Measurements from ENCODE around the gene IRGQ. TPM values are rescaled to one million over a fixed set of nuclear protein-coding genes. Genes with fewer than 3 reads are reported as not detected.

The IRGQ gene
- total RNA-seq, 1 donor from 2014 or later = 26.1 TPM

- peaks cover 39% of the 10 kb centered on the region for H3K27me3 ChIP-seq (ENCODE audit: low read depth)
- intact Hi-C loops (cut with micrococcal nuclease) = no loop called here
- H3K36me3 ChIP-seq = no peaks in the 10 kb centered on the region
- H3K4me1 ChIP-seq = peaks cover 2% of the 10 kb centered on the region
- DNase-seq = no peak
- H3K27ac ChIP-seq (replicated peaks) = no peak overlapping the region
- TF ChIP-seq, protein P1, sequence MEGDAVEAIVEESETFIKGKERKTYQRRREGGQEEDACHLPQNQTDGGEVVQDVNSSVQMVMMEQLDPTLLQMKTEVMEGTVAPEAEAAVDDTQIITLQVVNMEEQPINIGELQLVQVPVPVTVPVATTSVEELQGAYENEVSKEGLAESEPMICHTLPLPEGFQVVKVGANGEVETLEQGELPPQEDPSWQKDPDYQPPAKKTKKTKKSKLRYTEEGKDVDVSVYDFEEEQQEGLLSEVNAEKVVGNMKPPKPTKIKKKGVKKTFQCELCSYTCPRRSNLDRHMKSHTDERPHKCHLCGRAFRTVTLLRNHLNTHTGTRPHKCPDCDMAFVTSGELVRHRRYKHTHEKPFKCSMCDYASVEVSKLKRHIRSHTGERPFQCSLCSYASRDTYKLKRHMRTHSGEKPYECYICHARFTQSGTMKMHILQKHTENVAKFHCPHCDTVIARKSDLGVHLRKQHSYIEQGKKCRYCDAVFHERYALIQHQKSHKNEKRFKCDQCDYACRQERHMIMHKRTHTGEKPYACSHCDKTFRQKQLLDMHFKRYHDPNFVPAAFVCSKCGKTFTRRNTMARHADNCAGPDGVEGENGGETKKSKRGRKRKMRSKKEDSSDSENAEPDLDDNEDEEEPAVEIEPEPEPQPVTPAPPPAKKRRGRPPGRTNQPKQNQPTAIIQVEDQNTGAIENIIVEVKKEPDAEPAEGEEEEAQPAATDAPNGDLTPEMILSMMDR (IDR thresholded peaks at IDR 0.05; ENCODE audit: borderline replicate concordance) = no peak
- no peaks in the 10 kb centered on the region for H3K9me3 ChIP-seq (replicated peaks)
- H3K4me3 ChIP-seq = peak overlapping the region; percentile 11
Observed at GRCh38 chr19:43634872-43635560, 39.1 kb upstream of the IRGQ start.

DNA sequence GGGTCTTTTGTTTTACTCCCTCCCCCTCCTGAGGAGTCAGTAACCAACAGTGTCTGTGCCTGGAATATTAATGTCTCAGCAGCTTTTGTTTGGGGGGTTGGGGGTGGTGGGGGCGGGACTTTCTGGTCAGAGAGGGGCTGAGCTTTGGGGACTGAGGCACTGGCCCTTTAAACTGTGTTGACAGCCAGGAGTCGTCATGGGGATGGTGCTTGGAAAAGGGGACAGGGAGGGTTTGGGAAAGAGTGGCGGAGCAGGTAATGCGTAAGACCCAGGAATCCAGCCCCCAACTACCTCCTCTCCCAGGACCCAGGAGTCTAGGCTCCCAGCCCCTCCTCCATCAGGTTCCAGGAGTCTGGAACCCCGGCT lies 38.6 kb upstream of the IRGQ start:
- H3K27me3 ChIP-seq (ENCODE audit: low read depth) = peaks cover 38% of the 10 kb centered on the region
- peak overlapping the region; percentile 11 for H3K4me3 ChIP-seq
- DNase-seq = no peak
- no peaks in the 10 kb centered on the region for H3K9me3 ChIP-seq (replicated peaks)
- no peak overlapping the region for H3K27ac ChIP-seq (replicated peaks)
- TF ChIP-seq, protein P1 (IDR thresholded peaks at IDR 0.05; ENCODE audit: borderline replicate concordance) = no peak
- intact Hi-C loops (cut with micrococcal nuclease) = no loop called here
- H3K36me3 ChIP-seq = no peaks in the 10 kb centered on the region
- H3K4me1 ChIP-seq = no peaks in the 10 kb centered on the region

- peaks cover 38% of the 10 kb centered on the region for H3K27me3 ChIP-seq (ENCODE audit: low read depth)
- H3K36me3 ChIP-seq = no peaks in the 10 kb centered on the region
- intact Hi-C loops (cut with micrococcal nuclease) = no loop called here
- no peaks in the 10 kb centered on the region for H3K4me1 ChIP-seq
- TF ChIP-seq, protein P1 (IDR thresholded peaks at IDR 0.05; ENCODE audit: borderline replicate concordance) = no peak
- no peak overlapping the region for H3K4me3 ChIP-seq
- no peak overlapping the region for H3K27ac ChIP-seq (replicated peaks)
- H3K9me3 ChIP-seq (replicated peaks) = no peaks in the 10 kb centered on the region
- no peak for DNase-seq
Observed at GRCh38 chr19:43634068-43634467, 38.1 kb upstream of the IRGQ start.

DNA sequence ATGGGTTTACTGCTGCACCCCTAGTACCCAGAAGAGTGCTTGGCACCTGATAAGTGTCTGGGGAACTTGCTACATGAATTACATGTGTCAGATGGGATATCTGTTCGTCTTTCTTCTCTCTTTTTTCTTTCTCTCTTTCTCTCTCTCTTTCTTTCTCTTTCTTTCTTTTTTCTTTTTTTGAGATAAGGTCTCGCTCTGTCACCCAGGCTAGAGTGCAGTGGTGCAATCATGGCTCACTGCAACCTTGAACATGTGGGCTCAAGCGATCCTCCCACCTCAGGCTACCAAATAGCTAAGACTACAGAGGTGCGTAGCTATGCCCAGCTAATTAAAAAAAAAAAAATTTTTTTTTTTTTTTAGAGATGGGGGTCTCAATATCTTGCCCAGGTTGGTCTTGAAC lies 37.6 kb upstream of the IRGQ start:
- no peaks in the 10 kb centered on the region for H3K4me1 ChIP-seq
- no peaks in the 10 kb centered on the region for H3K36me3 ChIP-seq
- TF ChIP-seq, protein P1 (IDR thresholded peaks at IDR 0.05; ENCODE audit: borderline replicate concordance) = no peak
- peaks cover 33% of the 10 kb centered on the region for H3K27me3 ChIP-seq (ENCODE audit: low read depth)
- no peak overlapping the region for H3K4me3 ChIP-seq
- H3K27ac ChIP-seq (replicated peaks) = no peak overlapping the region
- intact Hi-C loops (cut with micrococcal nuclease) = no loop called here
- DNase-seq = no peak
- H3K9me3 ChIP-seq (replicated peaks) = no peaks in the 10 kb centered on the region

DNA sequence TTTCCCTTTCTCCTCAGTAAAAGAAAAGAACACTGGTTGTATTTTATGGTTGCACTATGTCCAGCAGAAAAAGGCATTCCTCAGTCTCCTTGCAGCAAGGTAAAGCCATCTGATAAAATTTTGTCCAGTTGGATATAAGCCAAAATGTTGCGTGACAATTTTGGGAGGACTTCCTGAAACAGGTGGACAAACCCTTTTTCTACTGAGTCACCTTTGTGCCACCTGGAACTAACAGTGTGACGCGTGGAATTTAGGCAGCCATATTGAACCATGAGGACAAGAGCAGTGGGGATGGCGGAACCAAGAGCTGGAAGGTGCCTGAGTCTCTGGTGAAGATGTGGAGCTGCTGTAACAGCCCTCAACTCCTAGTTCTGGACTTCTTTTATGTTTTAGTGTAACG lies 35.6 kb upstream of the IRGQ start:
- no peak for DNase-seq
- no peaks in the 10 kb centered on the region for H3K4me1 ChIP-seq
- H3K9me3 ChIP-seq (replicated peaks) = no peaks in the 10 kb centered on the region
- no peak overlapping the region for H3K27ac ChIP-seq (replicated peaks)
- H3K27me3 ChIP-seq (ENCODE audit: low read depth) = peaks cover 16% of the 10 kb centered on the region
- no peaks in the 10 kb centered on the region for H3K36me3 ChIP-seq
- H3K4me3 ChIP-seq = no peak overlapping the region
- TF ChIP-seq, protein P1 (IDR thresholded peaks at IDR 0.05; ENCODE audit: borderline replicate concordance) = no peak
- intact Hi-C loops (cut with micrococcal nuclease) = no loop called here
